Measurements from ENCODE around the gene NPDC1. TPM values are rescaled to one million over a fixed set of nuclear protein-coding genes. Genes with fewer than 3 reads are reported as not detected.

NPDC1 gene
- total and polyA plus RNA-seq, 12 donors = 5.1 to 311 (median 43.3) TPM

DNA sequence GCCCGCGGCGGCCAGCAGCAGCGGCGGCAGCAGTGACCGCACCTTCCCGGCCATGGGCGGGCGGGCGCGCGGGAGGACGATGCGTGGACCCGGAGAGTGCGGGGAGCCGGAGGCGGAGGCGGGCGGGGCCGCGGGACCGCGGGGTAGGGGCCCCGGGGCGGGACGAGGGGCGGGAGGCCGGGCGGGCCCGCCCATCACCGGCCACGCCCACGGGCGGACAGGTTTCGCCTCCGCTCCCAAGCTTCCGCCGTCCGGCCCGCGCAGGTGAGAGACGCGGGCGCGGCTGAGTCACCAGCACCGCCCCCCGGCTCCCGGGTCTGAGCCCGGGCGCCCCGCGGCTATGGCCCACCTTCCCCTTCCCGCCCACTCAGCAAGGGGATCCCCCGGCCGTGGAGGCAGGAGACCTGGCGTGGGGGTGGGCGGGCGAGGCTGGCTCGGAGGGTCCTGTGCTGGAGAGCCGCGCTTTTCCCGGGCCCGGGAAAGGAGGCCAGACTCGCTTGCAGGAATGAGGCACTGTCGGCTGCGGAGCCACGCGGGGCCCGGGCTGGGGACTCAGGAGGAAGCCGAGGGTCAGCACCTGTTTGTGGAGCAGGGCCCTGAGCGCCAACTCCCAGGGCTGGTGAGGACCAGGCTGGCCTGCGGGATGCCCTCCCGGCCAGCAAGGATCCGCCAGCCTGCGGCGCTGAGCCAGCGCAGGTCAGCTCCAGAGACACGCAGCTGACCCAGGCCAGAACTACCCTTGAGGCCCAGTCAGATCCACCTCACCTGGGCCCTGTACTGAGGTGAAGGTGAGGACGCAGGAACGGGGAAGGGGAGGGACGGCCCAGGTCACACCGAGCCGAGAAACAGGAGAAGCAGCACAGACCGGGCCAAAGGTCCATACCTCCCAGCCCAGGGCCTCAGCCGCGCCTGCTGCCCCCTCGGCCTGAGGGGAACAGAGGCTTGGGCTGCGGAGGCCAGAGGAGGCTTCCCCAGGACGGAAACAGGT, 8.3 kb upstream of the NPDC1 start, which contains the start of gene ENTPD2:
Gene ENTPD2 (minus strand): TSS at position 118 of the 988 bp plus-strand sequence. CDS start 64 bp downstream, at position 54.
- no peak within 1 kb of the TSS for H3K27ac ChIP-seq
- H3K27me3 ChIP-seq = peaks cover 42% of the 10 kb centered on the region
- 21 to 42% (median 31%) methylated on average over 16 to 90 of the region's 90 CpGs for WGBS, 4 donors

DNA sequence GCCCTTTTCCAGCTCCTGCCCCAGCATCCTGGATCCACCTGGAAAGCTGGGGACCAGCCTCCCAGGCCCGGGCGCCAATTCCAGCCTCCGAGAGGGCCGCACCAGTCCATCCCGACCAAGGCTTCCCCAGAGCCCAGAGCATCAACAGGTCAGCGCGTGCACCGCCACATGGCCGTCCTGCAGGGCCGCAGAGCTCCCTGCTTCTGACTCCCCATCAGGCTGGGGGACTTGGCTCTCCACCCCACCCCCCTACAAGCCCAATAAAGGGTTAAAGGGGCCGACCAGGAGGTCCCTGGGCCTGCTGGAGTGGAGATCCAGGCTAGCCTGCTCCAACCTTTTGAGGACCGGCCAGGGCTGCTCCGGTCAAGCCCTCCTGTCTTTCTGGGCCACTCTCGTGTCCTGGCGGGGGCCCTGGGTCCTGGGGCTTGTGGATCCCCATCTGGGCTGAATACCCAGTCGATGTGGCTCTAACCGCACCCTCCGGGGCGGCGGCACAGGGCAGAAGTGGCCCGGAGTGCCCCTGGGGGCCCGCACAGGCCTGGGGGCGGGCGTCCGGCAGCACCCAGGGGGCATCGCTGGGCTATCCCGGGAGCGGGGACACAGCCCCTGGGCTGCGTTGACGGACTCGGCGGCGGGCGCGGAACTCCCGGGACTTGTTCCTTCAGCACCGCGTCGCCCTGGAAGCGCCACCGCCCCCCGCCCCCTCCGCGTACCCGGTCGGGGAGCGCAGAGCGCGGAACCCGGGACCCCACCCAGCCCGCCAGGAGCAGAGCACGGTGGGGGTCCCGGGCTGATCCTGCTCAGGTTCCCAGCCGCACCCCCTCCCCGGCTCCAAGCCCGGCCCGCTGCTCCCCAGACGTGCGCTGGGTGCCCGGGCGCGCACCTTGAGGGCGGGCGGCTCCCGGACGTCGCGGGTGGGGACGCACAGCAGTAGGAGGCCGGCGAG, 7.3 kb upstream of the NPDC1 start:
- Histone ChIP-seq H3K27ac (no peak overlapping the region), H3K9me3 (replicated peaks in 1 of 3) (no peaks in the 10 kb centered on the region), H3K4me3 (peak overlapping the region in 1 of 4 donors; percentile 43), H3K4me1 (replicated peaks in 1 of 2) (peaks cover 0 to 21% of the 10 kb centered on the region in 2 donors), H3K27me3 (peaks cover 50% of the 10 kb centered on the region), H3K36me3 (replicated peaks in 1 of 2) (no peaks in the 10 kb centered on the region)
- DNase-seq = no peak
- 15 to 33% (median 21%) methylated on average over 5 to 71 of the region's 71 CpGs for WGBS, 4 donors
- intact Hi-C loops (cut with DNase I) = no loop called here
- no peak for TF ChIP-seq POLR2A (IDR thresholded peaks at IDR 0.05)
- TF ChIP-seq, protein P1, sequence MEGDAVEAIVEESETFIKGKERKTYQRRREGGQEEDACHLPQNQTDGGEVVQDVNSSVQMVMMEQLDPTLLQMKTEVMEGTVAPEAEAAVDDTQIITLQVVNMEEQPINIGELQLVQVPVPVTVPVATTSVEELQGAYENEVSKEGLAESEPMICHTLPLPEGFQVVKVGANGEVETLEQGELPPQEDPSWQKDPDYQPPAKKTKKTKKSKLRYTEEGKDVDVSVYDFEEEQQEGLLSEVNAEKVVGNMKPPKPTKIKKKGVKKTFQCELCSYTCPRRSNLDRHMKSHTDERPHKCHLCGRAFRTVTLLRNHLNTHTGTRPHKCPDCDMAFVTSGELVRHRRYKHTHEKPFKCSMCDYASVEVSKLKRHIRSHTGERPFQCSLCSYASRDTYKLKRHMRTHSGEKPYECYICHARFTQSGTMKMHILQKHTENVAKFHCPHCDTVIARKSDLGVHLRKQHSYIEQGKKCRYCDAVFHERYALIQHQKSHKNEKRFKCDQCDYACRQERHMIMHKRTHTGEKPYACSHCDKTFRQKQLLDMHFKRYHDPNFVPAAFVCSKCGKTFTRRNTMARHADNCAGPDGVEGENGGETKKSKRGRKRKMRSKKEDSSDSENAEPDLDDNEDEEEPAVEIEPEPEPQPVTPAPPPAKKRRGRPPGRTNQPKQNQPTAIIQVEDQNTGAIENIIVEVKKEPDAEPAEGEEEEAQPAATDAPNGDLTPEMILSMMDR (IDR thresholded peaks at IDR 0.05) = no peak

More for the DNA sequence above, 8.3 kb upstream of the NPDC1 start, which contains the start of gene ENTPD2:
- H3K4me3 ChIP-seq = peak within 1 kb of the TSS in 1 of 4 donors; percentile 43
- intact Hi-C loops (cut with DNase I) = no loop called here
- TF ChIP-seq, protein P1 (IDR thresholded peaks at IDR 0.05) = no peak
- TF ChIP-seq POLR2A (IDR thresholded peaks at IDR 0.05) = no peak
- peaks cover 0 to 21% of the 10 kb centered on the region in 2 donors for H3K4me1 ChIP-seq (replicated peaks in 1 of 2)
- no peaks in the 10 kb centered on the region for H3K36me3 ChIP-seq (replicated peaks in 1 of 2)
- no peak for DNase-seq
- H3K9me3 ChIP-seq (replicated peaks in 1 of 3) = no peaks in the 10 kb centered on the region

DNA sequence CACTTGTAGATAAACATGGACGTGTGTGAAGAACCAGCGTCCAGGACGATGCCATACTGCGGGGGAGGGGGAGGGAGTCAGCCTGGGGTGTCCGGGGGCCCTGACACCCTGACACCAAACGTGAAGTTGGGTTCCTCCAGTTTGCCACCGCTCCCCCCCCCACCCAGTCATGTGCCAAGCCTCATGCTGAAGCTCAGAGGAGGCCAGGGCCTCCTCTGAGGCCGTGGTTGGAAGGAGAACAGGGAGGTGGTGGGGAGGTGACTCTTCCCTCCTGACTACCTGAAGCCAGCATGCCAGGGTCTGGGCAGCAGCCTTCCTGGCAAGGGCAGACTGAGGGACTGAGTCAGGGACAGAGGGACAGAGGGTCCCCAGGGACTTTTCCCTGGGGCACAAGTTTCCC, 6.3 kb upstream of the NPDC1 start:
- peaks cover 59% of the 10 kb centered on the region for H3K27me3 ChIP-seq
- H3K36me3 ChIP-seq (replicated peaks in 1 of 2) = no peaks in the 10 kb centered on the region
- DNase-seq = no peak
- peaks cover 0 to 21% of the 10 kb centered on the region in 2 donors for H3K4me1 ChIP-seq (replicated peaks in 1 of 2)
- no peaks in the 10 kb centered on the region for H3K9me3 ChIP-seq (replicated peaks in 1 of 3)
- WGBS, 4 donors = 51 to 100% (median 80%) methylated on average over 1 to 8 of the region's 8 CpGs
- TF ChIP-seq, protein P1 (IDR thresholded peaks at IDR 0.05) = no peak
- TF ChIP-seq POLR2A (IDR thresholded peaks at IDR 0.05) = no peak
- H3K4me3 ChIP-seq = no peak overlapping the region
- H3K27ac ChIP-seq = no peak overlapping the region
- intact Hi-C loops (cut with DNase I) = no loop called here
